Right ventricle myocardium inferior (tissue), 1 donor: ENCODE data around the gene GLIS2. TPM values are rescaled to one million over a fixed set of nuclear protein-coding genes. Genes with fewer than 3 reads are reported as not detected.

ENCODE experiments used
- ATAC-seq: fragments of 200-7000 bp; cut with Tn5 transposase; one replicate; pipeline ENCODE4 v1.9.1; 2020; ENCODE audit warnings: mild to moderate bottlenecking, moderate library complexity
- DNase-seq: peaks from one replicate; pipeline ENCODE4 v3.0.0; 2021; ENCODE audit errors: missing footprints
- intact Hi-C: fragments of 100-400 bp; cut with DNase I; formaldehyde crosslinking; loops from one replicate; pipeline ENCODE4 v1.11.0; 2022
- total RNA-seq: library from RNA; stranded (reverse); fragmentation: NEBNext Ultra II Directional; extraction: Animal tissue kit (Norgen Biotek cat#: 25700); gene quantifications from one replicate; pipeline ENCODE4 v1.2.1, GENCODE V29; 2021
- donor health status: DM: no; HTN: yes; CAD: no; lungs with severe emphysema.

GLIS2 gene
- total RNA-seq, 1 donor from 2014 or later: 16.0 TPM

- peak; percentile 86 for DNase-seq
- intact Hi-C loops: loop anchor here (1.0 kb wide), 1 partner anchor 43 kb away; no protein-coding TSS in a partner anchor
- peak; percentile 67 for ATAC-seq
Measured at GRCh38 chr16:4358831-4359561, 43.1 kb downstream of the GLIS2 start.

- DNase-seq (no peak), ATAC-seq (no peak)
- intact Hi-C loops: loop anchor here (1.0 kb wide), 1 partner anchor 42 kb away; no protein-coding TSS in a partner anchor
Measured at GRCh38 chr16:4359914-4360313, 44.0 kb downstream of the GLIS2 start.

GRCh38 chr16:4360538-4361021 is 44.7 kb downstream of the GLIS2 start:
- DNase-seq (no peak), ATAC-seq (peak; percentile 22)
- intact Hi-C loops: no loop called here

- intact Hi-C loops: no loop called here
- DNase-seq: no peak
- ATAC-seq: no peak
Measured at GRCh38 chr16:4361033-4361943, 45.4 kb downstream of the GLIS2 start.

GRCh38 chr16:4361944-4362311 is 46.1 kb downstream of the GLIS2 start:
- ATAC-seq (no peak), DNase-seq (no peak)
- intact Hi-C loops: no loop called here

GRCh38 chr16:4362476-4363135 is 46.7 kb downstream of the GLIS2 start:
- DNase-seq: no peak
- ATAC-seq: no peak
- intact Hi-C loops: no loop called here

- no peak for DNase-seq
- intact Hi-C loops: no loop called here
Measured at GRCh38 chr16:4364196-4365013, 48.5 kb downstream of the GLIS2 start.

GRCh38 chr16:4365014-4365406 is 49.1 kb downstream of the GLIS2 start:
- intact Hi-C loops: no loop called here
- ATAC-seq (no peak), DNase-seq (no peak)

More at GRCh38 chr16:4364196-4365013, 48.5 kb downstream of the GLIS2 start:
- ATAC-seq: no peak

- ATAC-seq (no peak), DNase-seq (no peak)
- intact Hi-C loops: no loop called here
Measured at GRCh38 chr16:4365615-4366014, 49.7 kb downstream of the GLIS2 start.

- intact Hi-C loops: no loop called here
- DNase-seq (no peak), ATAC-seq (no peak)
Measured at GRCh38 chr16:4366016-4366415, 50.1 kb downstream of the GLIS2 start.

- no peak for ATAC-seq
Measured at GRCh38 chr16:4367393-4367856, 51.6 kb downstream of the GLIS2 start.

GRCh38 chr16:4369007-4369733 is 53.3 kb downstream of the GLIS2 start:
- intact Hi-C loops: no loop called here
- DNase-seq: no peak

More at GRCh38 chr16:4367393-4367856, 51.6 kb downstream of the GLIS2 start:
- intact Hi-C loops: no loop called here
- DNase-seq: no peak

GRCh38 chr16:4370151-4370550 is 54.3 kb downstream of the GLIS2 start:
- no peak for DNase-seq
- intact Hi-C loops: loop anchor here (5.0 kb wide), 1 partner anchor 42 kb away; no protein-coding TSS in a partner anchor
- no peak for ATAC-seq

More at GRCh38 chr16:4369007-4369733, 53.3 kb downstream of the GLIS2 start:
- ATAC-seq: no peak

GRCh38 chr16:4370570-4371356 is 54.9 kb downstream of the GLIS2 start:
- DNase-seq (peak; percentile 89), ATAC-seq (peak; percentile 65)
- intact Hi-C loops: loop anchor here (5.0 kb wide), 1 partner anchor 42 kb away; no protein-coding TSS in a partner anchor

- intact Hi-C loops: loop anchor here (5.0 kb wide), 1 partner anchor 41 kb away; no protein-coding TSS in a partner anchor
- DNase-seq: peak; percentile 90
- peak; percentile 75 for ATAC-seq
Measured at GRCh38 chr16:4371357-4372000, 55.6 kb downstream of the GLIS2 start, which contains the start of gene VASN. Gene VASN, plus strand, starts transcription at chr16:4371848. Its CDS starts 9,030 bp downstream, at chr16:4380878.
